HG02938 (cell line): ENCODE measurements around the gene PTPRE.

Experiments
- ATAC-seq: cut with Tn5 transposase; IDR thresholded peaks from one replicate; pipeline ENCODE4 v1.9.1; 2021; ENCODE audit warnings: mild to moderate bottlenecking, moderate library complexity; ENCODE audit not compliant: unreplicated experiment

The PTPRE gene

GRCh38 chr10:128067691-128068397 lies 160.9 kb downstream of the PTPRE start:
- ATAC-seq: no peak

DNA sequence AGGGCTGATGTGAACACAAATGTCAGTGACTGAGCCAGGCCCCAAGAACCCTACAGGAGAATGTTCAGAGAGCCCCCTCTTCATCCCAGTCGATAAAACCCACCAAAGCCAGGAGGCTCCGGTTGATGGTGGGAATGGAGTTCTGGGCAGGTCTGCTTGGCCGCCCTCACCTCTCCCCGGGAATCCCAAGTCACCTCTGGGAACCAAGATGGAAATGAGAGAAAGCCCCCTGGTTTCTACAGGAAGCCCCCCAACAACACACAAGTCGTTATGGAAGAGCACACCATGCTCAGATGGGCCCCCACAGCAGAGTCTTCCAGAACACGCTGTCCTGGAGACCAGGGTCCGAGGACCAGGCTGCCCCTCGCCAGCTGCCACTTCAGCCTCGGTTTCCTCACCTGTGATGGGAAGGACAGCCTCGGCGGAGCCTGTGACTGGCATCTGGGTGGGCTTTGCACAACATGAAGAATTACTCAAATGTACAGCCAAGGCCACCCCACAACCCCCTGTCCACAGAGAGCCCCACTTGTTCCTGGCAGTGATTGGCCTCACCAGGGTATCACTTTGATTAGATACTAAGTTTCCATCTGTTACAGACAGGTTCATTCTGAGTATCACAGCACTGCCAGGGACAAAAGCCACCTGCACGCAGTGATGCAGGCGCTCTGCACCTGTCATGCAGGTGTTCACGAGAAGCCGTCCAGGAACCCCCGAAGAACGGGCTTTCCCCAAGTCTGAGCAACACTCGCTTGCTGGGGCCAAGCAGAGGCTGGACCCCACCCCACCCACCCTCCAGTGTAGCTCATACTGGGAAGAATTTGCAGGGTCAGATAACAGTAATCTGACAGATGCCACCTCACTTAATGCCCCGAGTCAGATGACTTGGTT lies 161.7 kb downstream of the PTPRE start:
- ATAC-seq: peak; percentile 1

- ATAC-seq: peak; percentile 50
These were observed 162.6 kb downstream of the PTPRE start for GRCh38 chr10:128069351-128070051.

DNA sequence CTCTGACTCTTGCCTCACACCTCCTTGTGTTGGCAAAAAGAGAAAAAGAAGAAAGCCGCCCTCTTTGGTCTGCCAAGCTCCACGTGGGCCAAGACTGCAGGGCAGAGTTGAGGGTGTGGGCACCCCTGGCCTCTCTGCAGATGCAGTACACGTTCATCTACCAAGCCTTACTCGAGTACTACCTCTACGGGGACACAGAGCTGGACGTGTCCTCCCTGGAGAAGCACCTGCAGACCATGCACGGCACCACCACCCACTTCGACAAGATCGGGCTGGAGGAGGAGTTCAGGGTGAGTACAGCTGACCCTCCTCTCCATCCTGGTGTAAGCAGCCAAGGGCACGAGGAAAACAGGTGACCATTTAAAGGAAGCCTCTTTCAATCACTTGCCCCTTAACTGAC lies 163.3 kb downstream of the PTPRE start:
- no peak for ATAC-seq

- ATAC-seq: no peak
These were observed 164.0 kb downstream of the PTPRE start for GRCh38 chr10:128070721-128071416.

GRCh38 chr10:128071417-128071782 lies 164.5 kb downstream of the PTPRE start:
- no peak for ATAC-seq

- no peak for ATAC-seq
These were observed 165.1 kb downstream of the PTPRE start for GRCh38 chr10:128072046-128072445.

- ATAC-seq: no peak
These were observed 166.2 kb downstream of the PTPRE start for GRCh38 chr10:128072941-128073645.

GRCh38 chr10:128073890-128074289 lies 167.0 kb downstream of the PTPRE start:
- no peak for ATAC-seq

- no peak for ATAC-seq
These were observed 167.7 kb downstream of the PTPRE start for GRCh38 chr10:128074589-128074988.

DNA sequence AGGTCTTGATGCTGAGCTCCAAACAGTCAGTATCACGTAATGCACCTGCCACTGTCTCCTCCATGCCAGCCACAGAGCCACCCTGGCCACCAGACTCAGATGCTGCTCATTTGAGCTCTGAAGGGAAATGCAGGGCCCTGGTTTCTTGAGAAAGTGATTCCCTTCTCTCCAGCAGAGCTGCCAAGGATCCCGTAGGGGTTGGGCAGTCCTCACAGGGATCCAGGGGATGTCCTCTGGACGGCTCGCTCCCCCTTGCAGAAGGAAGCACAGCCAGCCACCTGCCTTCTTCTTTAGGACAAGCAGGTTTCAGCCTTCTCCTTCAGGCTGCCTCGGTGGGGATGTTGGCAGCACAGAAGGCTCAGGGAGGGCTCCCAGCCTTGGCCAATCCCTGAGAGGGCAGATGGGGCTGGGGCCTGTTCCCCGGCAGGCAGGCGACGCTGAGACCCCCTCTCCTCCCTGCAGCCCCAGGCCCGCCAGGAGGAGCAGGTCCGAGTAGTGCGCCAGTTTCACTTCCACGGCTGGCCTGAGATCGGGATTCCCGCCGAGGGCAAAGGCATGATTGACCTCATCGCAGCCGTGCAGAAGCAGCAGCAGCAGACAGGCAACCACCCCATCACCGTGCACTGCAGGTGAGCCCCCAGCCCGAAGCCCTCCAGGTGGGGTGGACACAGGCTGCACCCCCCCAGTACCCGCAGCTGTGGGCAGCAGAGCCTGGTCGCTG lies 170.4 kb downstream of the PTPRE start:
- ATAC-seq: no peak

DNA sequence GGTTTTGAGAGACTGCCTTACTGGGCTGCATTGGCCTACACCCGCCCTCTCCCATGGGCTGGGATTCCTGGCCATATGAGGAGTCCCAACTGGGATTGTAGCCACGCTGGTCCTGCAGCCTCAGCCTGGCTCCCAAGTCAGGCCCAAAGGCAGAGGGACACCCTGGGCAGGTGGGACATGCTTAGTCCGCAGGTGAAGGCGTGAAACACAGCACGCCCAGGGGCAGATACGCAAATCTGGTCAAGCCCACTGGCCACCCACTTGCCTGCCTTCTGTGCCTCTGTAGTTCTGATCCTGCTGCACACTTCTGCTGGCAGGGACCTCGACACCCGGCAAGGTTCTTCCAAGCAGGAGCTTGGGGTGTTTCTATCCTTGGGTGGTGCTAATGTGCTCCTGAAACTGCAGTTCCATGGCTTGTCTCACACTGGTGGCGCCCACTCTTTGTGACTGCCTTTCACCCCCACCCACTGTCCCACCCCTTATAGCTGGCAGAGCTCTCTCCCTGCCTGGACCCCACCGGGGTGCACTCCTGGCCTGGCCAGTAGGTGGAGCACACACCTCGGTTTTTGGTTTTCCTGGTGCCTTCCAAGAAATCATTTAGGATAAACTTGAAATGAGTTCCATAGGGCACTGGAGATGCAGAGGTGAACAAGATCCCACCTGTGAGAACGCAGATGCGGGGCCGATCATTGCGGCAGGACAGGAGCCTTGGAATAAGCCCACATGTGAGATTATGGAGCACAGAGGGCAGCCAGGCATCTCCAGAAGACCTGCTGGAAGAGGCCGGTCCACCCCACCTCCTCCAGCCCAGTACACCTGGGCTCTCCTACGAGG lies 171.4 kb downstream of the PTPRE start:
- ATAC-seq: peak; percentile 59

- no peak for ATAC-seq
These were observed 173.3 kb downstream of the PTPRE start for GRCh38 chr10:128080231-128080630.

- ATAC-seq: no peak
These were observed 173.7 kb downstream of the PTPRE start for GRCh38 chr10:128080641-128081040.

- ATAC-seq: no peak
These were observed 174.3 kb downstream of the PTPRE start for GRCh38 chr10:128081222-128081621.

DNA sequence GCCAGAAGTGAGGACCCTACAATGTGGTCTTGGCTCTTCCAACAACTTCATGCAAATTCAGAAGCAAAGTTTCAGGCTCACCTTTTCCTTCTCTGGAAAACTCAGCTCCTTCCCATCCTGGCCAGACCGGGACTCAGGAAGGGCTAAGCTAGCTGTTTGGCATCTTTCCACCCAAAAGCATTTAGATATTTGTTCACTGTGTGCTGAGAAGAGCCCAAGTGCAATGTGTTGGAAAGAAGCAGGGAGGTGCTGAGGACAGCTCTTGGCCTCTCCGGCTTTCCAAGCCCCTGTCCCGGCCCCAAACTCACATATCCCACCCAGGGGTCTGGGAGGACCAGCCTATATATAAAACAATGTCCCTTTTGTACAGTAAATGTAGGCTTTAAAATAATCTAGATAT lies 174.8 kb downstream of the PTPRE start:
- ATAC-seq: no peak

DNA sequence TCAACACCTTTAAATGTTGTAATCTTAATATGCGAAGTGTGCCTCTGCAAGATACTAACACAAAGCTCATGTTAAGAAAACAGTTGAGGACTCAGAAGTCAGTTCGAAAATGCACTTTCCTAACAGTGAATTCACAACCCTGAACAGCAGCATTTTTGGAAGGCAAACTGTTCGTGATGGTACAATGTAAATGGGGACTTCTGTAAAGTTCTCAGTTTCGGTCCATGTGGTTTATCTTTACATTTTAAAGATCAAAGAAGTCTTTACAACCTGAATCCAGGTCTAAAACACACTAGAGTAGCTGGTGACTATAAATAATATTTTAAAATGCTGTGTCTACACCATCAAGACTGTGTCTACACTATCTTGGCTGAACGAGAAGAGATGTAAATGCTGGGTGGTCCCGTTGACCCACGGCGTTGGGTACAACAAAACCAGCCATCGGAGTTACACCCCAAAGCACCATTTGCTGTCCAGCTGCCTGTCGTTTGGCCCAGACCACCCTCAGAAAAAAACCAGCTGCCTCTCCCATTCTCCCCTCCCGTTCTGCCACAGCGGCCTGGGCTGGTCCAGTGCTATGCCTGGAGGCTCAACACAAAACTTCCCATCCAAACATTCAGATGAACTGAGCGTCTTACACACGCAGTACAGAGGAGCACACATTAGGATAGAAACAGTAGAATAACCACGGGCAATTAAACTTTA lies 176.4 kb downstream of the PTPRE start:
- no peak for ATAC-seq

GRCh38 chr10:128084364-128084763 lies 177.5 kb downstream of the PTPRE start:
- no peak for ATAC-seq
